ENCODE data around the gene WFIKKN1. TPM values are rescaled to one million over a fixed set of nuclear protein-coding genes. Genes with fewer than 3 reads are reported as not detected.
A peak's percentile ranks its signal among the peaks of the same experiment; 100 is the strongest.

WFIKKN1 gene
- total and polyA plus RNA-seq, 2 of the 13 experiments (the other 11 are each of a cell fraction or from before 2014, with no cell fraction given) = 1.7 to 4.9 TPM

GRCh38 chr16:678858-679813 lies 48.4 kb downstream of the WFIKKN1 start (continued):
- no peak for TF ChIP-seq HIC2 (CRISPR knock-in tag; IDR thresholded peaks at IDR 0.05; ENCODE audit: low read depth)
- no peak for TF ChIP-seq ZNF20 (CRISPR knock-in tag; IDR thresholded peaks at IDR 0.05)
- TF ChIP-seq IRX3 (CRISPR knock-in tag; IDR thresholded peaks at IDR 0.05; ENCODE audit: borderline replicate concordance, low read depth) = no peak
- TF ChIP-seq ZNF619 (CRISPR knock-in tag; IDR thresholded peaks at IDR 0.05) = 0 out of 2 replicates have a peak, but pooled peaks have one; percentile 28
- TF ChIP-seq FLYWCH1 (CRISPR knock-in tag; IDR thresholded peaks at IDR 0.05) = no peak
- no peak for TF ChIP-seq ZNF749 (CRISPR knock-in tag; IDR thresholded peaks at IDR 0.05; ENCODE audit: borderline replicate concordance)
- peak; percentile 91 for TF ChIP-seq ZC3H13 (CRISPR knock-in tag; IDR thresholded peaks at IDR 0.05)
- TF ChIP-seq TBX3 (IDR thresholded peaks at IDR 0.05; ENCODE audit: borderline replicate concordance) = no peak
- TF ChIP-seq PRPF4 (IDR thresholded peaks at IDR 0.05; ENCODE audit: low read depth, low read length, poor library complexity, severe bottlenecking) = no peak
- TF ChIP-seq ZBTB37 (CRISPR knock-in tag; IDR thresholded peaks at IDR 0.05) = no peak
- no peak for TF ChIP-seq MAFK (conservative IDR thresholded peaks at IDR 0.05 in 1 of 2, IDR thresholded peaks at IDR 0.05 in 1 of 2; ENCODE audit: low read length in 2 of 2)
- TF ChIP-seq ATF7-NPFF (CRISPR knock-in tag; IDR thresholded peaks at IDR 0.05; ENCODE audit: low read depth) = peak; percentile 71
- no peak for TF ChIP-seq TBP (CRISPR knock-in tag; IDR thresholded peaks at IDR 0.05)
- TF ChIP-seq KDM2A (CRISPR knock-in tag; IDR thresholded peaks at IDR 0.05; ENCODE audit: borderline replicate concordance, low read depth) = peak; percentile 81
- TF ChIP-seq ZNF138 (CRISPR knock-in tag; IDR thresholded peaks at IDR 0.05; ENCODE audit: low read depth) = no peak
- no peak for TF ChIP-seq SMAD9 (CRISPR knock-in tag; IDR thresholded peaks at IDR 0.05)
- no peak for TF ChIP-seq IKZF1 (IDR thresholded peaks at IDR 0.05)
- no peak for TF ChIP-seq ZFP36L1 (CRISPR knock-in tag; IDR thresholded peaks at IDR 0.05)
- peak; percentile 57; the same call in 1 of the 2 replicates for TF ChIP-seq HOXA3 (CRISPR knock-in tag; IDR thresholded peaks at IDR 0.05)
- TF ChIP-seq ZFY (CRISPR knock-in tag; IDR thresholded peaks at IDR 0.05) = peak; percentile 58
- TF ChIP-seq JUNB (CRISPR knock-in tag; IDR thresholded peaks at IDR 0.05; ENCODE audit: borderline replicate concordance) = no peak
- TF ChIP-seq ZNF264 (CRISPR knock-in tag; IDR thresholded peaks at IDR 0.05) = no peak
- TF ChIP-seq ZNF616 (CRISPR knock-in tag; IDR thresholded peaks at IDR 0.05; ENCODE audit: low read depth) = no peak
- TF ChIP-seq FOXK1 (CRISPR knock-in tag; IDR thresholded peaks at IDR 0.05; ENCODE audit: borderline replicate concordance, low read depth) = no peak
- peak; percentile 56; the same call in 1 of the 2 replicates for TF ChIP-seq SALL1 (CRISPR knock-in tag; IDR thresholded peaks at IDR 0.05)
- TF ChIP-seq ZNF253 (CRISPR knock-in tag; IDR thresholded peaks at IDR 0.05; ENCODE audit: borderline replicate concordance) = no peak
- TF ChIP-seq CREM (IDR thresholded peaks at IDR 0.05) = no peak
- TF ChIP-seq CREM (CRISPR knock-in tag; IDR thresholded peaks at IDR 0.05) = no peak
